ENCODE measurements around the gene AKAP10. TPM values are rescaled to one million over a fixed set of nuclear protein-coding genes. Genes with fewer than 3 reads are reported as not detected.
"Not testable (repeated sequence)": the region's sequence is repeated elsewhere in the genome, so short reads cannot be mapped to it uniquely, and the experiment has no call there.

Gene AKAP10
- total RNA-seq, 1 donor from 2014 or later, result 27.8 TPM

GRCh38 chr17:19867329-19868078 lies 110.1 kb downstream of the AKAP10 start, which contains the start of gene ULK2:
Gene ULK2, minus strand, starts transcription at chr17:19867936. Its CDS starts 519 bp downstream, at chr17:19867417.
- H3K4me3 ChIP-seq (ENCODE audit: insufficient read depth, low read depth, low read length), result peak within 1 kb of the TSS; percentile 86
- peak within 1 kb of the TSS; percentile 87 for H3K4me3 Mint-ChIP-seq (ENCODE audit: unreplicated experiment)
- no peak for TF ChIP-seq EZH2 (IDR thresholded peaks at IDR 0.05; ENCODE audit: insufficient read depth, low read length)
- no peaks in the 10 kb centered on the region for H3K36me3 ChIP-seq (ENCODE audit: insufficient read depth, low read length)
- H4K20me1 ChIP-seq (ENCODE audit: insufficient read depth, low read length), result no peaks in the 10 kb centered on the region
- no peak for FAIRE-seq
- peaks cover 8% of the 10 kb centered on the region for H3K4me1 ChIP-seq (ENCODE audit: insufficient read depth, low read length)
- peak; percentile 72 for DNase-seq (ENCODE audit: low read depth)
- peak within 1 kb of the TSS; percentile 97 for H2AFZ ChIP-seq (ENCODE audit: low read depth, low read length)
- peak within 1 kb of the TSS; percentile 87 for H3K9ac ChIP-seq (ENCODE audit: low read length)
- H3K27me3 ChIP-seq (ENCODE audit: insufficient read depth, low read length), result no peaks in the 10 kb centered on the region
- H3K36me3 Mint-ChIP-seq (ENCODE audit: low read depth, unreplicated experiment), result no peaks in the 10 kb centered on the region
- H3K9me3 ChIP-seq (ENCODE audit: insufficient read depth, low read depth, low read length), result no peaks in the 10 kb centered on the region
- no peaks in the 10 kb centered on the region for H3K4me1 Mint-ChIP-seq (ENCODE audit: low read depth, unreplicated experiment)
- no peaks in the 10 kb centered on the region for H3K27me3 Mint-ChIP-seq (ENCODE audit: low read depth, unreplicated experiment)
- H3K9me3 Mint-ChIP-seq (ENCODE audit: unreplicated experiment), result no peaks in the 10 kb centered on the region
- no peak within 1 kb of the TSS for H3K27ac Mint-ChIP-seq (ENCODE audit: unreplicated experiment)
- peaks cover 4% of the 10 kb centered on the region for H3K79me2 ChIP-seq (ENCODE audit: insufficient read depth, low read length)
- peak within 1 kb of the TSS; percentile 59 for H3K27ac ChIP-seq (ENCODE audit: low read depth, low read length)
- H3K4me2 ChIP-seq (ENCODE audit: low read length), result peak within 1 kb of the TSS; percentile 98

- peak overlapping the region; percentile 98 for H3K4me2 ChIP-seq (ENCODE audit: low read length)
- Mint-ChIP-seq H3K4me3 (ENCODE audit: unreplicated experiment) (peak overlapping the region; percentile 87), H3K27me3 (ENCODE audit: low read depth, unreplicated experiment) (no peaks in the 10 kb centered on the region), H3K27ac (ENCODE audit: unreplicated experiment) (no peak overlapping the region), H3K9me3 (ENCODE audit: unreplicated experiment) (no peaks in the 10 kb centered on the region), H3K36me3 (ENCODE audit: low read depth, unreplicated experiment) (no peaks in the 10 kb centered on the region), H3K4me1 (ENCODE audit: low read depth, unreplicated experiment) (no peaks in the 10 kb centered on the region)
- no peaks in the 10 kb centered on the region for H3K9me3 ChIP-seq (ENCODE audit: insufficient read depth, low read depth, low read length)
- no peak for TF ChIP-seq EZH2 (IDR thresholded peaks at IDR 0.05; ENCODE audit: insufficient read depth, low read length)
- no peak for TF ChIP-seq CTCF (IDR thresholded peaks at IDR 0.05; ENCODE audit: insufficient read depth, low read depth, low read length)
- H3K27ac ChIP-seq (ENCODE audit: low read depth, low read length), result peak overlapping the region; percentile 59
- peaks cover 4% of the 10 kb centered on the region for H3K79me2 ChIP-seq (ENCODE audit: insufficient read depth, low read length)
- peak; percentile 48 for DNase-seq (ENCODE audit: low read depth)
- no peaks in the 10 kb centered on the region for H3K36me3 ChIP-seq (ENCODE audit: insufficient read depth, low read length)
- FAIRE-seq, result no peak
- peak overlapping the region; percentile 87 for H3K9ac ChIP-seq (ENCODE audit: low read length)
- H4K20me1 ChIP-seq (ENCODE audit: insufficient read depth, low read length), result no peaks in the 10 kb centered on the region
- H2AFZ ChIP-seq (ENCODE audit: low read depth, low read length), result peak overlapping the region; percentile 97
- peaks cover 8% of the 10 kb centered on the region for H3K4me1 ChIP-seq (ENCODE audit: insufficient read depth, low read length)
- H3K4me3 ChIP-seq (ENCODE audit: insufficient read depth, low read depth, low read length), result peak overlapping the region; percentile 86
- H3K27me3 ChIP-seq (ENCODE audit: insufficient read depth, low read length), result no peaks in the 10 kb centered on the region
These were observed 110.6 kb downstream of the AKAP10 start for GRCh38 chr17:19867079-19867328.

GRCh38 chr17:19865021-19865420 lies 112.6 kb downstream of the AKAP10 start:
- no peak overlapping the region for H3K4me3 Mint-ChIP-seq (ENCODE audit: unreplicated experiment)
- Histone ChIP-seq H3K9me3 (ENCODE audit: insufficient read depth, low read depth, low read length) (no peaks in the 10 kb centered on the region), H3K27ac (ENCODE audit: low read depth, low read length) (no peak overlapping the region), H4K20me1 (ENCODE audit: insufficient read depth, low read length) (no peaks in the 10 kb centered on the region), H3K9ac (ENCODE audit: low read length) (no peak overlapping the region), H2AFZ (ENCODE audit: low read depth, low read length) (no peak overlapping the region), H3K79me2 (ENCODE audit: insufficient read depth, low read length) (peaks cover 4% of the 10 kb centered on the region), H3K36me3 (ENCODE audit: insufficient read depth, low read length) (no peaks in the 10 kb centered on the region), H3K27me3 (ENCODE audit: insufficient read depth, low read length) (no peaks in the 10 kb centered on the region), H3K4me3 (ENCODE audit: insufficient read depth, low read depth, low read length) (no peak overlapping the region), H3K4me2 (ENCODE audit: low read length) (no peak overlapping the region), H3K4me1 (ENCODE audit: insufficient read depth, low read length) (peaks cover 8% of the 10 kb centered on the region)
- no peak overlapping the region for H3K27ac Mint-ChIP-seq (ENCODE audit: unreplicated experiment)
- FAIRE-seq (no peak), DNase-seq (ENCODE audit: low read depth) (no peak)
- no peak for TF ChIP-seq EZH2 (IDR thresholded peaks at IDR 0.05; ENCODE audit: insufficient read depth, low read length)
- no peak for TF ChIP-seq CTCF (IDR thresholded peaks at IDR 0.05; ENCODE audit: insufficient read depth, low read depth, low read length)
- no peaks in the 10 kb centered on the region for H3K9me3 Mint-ChIP-seq (ENCODE audit: unreplicated experiment)
- H3K27me3 Mint-ChIP-seq (ENCODE audit: low read depth, unreplicated experiment), result no peaks in the 10 kb centered on the region
- no peaks in the 10 kb centered on the region for H3K4me1 Mint-ChIP-seq (ENCODE audit: low read depth, unreplicated experiment)
- H3K36me3 Mint-ChIP-seq (ENCODE audit: low read depth, unreplicated experiment), result peaks cover 3% of the 10 kb centered on the region

GRCh38 chr17:19860647-19861177 lies 116.9 kb downstream of the AKAP10 start:
- not testable (repeated sequence) for FAIRE-seq; H3K27me3 ChIP-seq (ENCODE audit: insufficient read depth, low read length); H3K27me3 Mint-ChIP-seq (ENCODE audit: low read depth, unreplicated experiment); H3K9me3 Mint-ChIP-seq (ENCODE audit: unreplicated experiment); H3K36me3 Mint-ChIP-seq (ENCODE audit: low read depth, unreplicated experiment); DNase-seq (ENCODE audit: low read depth); H3K79me2 ChIP-seq (ENCODE audit: insufficient read depth, low read length); H3K4me1 ChIP-seq (ENCODE audit: insufficient read depth, low read length); H2AFZ ChIP-seq (ENCODE audit: low read depth, low read length); H4K20me1 ChIP-seq (ENCODE audit: insufficient read depth, low read length); H3K36me3 ChIP-seq (ENCODE audit: insufficient read depth, low read length); H3K4me2 ChIP-seq (ENCODE audit: low read length); H3K9ac ChIP-seq (ENCODE audit: low read length); H3K4me3 Mint-ChIP-seq (ENCODE audit: unreplicated experiment); H3K27ac Mint-ChIP-seq (ENCODE audit: unreplicated experiment); H3K9me3 ChIP-seq (ENCODE audit: insufficient read depth, low read depth, low read length); H3K4me3 ChIP-seq (ENCODE audit: insufficient read depth, low read depth, low read length); H3K27ac ChIP-seq (ENCODE audit: low read depth, low read length); H3K4me1 Mint-ChIP-seq (ENCODE audit: low read depth, unreplicated experiment)
